Stimulated activated CD4-positive, alpha-beta T cell treated with anti-CD3 and anti-CD28 coated beads, Interleukin-1b, Interleukin-23, amount 100 ng/mL, for 4 hours (primary cell): ENCODE results near the gene POLE.
A peak's percentile ranks its signal among the peaks of the same experiment; 100 is the strongest.
"Not testable (repeated sequence)": the region's sequence is repeated elsewhere in the genome, so short reads cannot be mapped to it uniquely, and the experiment has no call there.

ENCODE experiments used
- DNase-seq, 2 donors: peaks; one replicate each; pipeline ENCODE4 v3.0.0-alpha.2; 2020; ENCODE audit warnings: low read depth in 2 of 2

Gene POLE

GRCh38 chr12:132615579-132616038, 71.5 kb downstream of the POLE start:
- no peak for DNase-seq

- DNase-seq = peak; percentile 73 to 78
These were observed 72.1 kb downstream of the POLE start for GRCh38 chr12:132614861-132615578.

GRCh38 chr12:132614029-132614428, 73.1 kb downstream of the POLE start:
- DNase-seq = no peak

GRCh38 chr12:132611620-132612019, 75.5 kb downstream of the POLE start:
- no peak for DNase-seq

- DNase-seq = no peak
These were observed 76.1 kb downstream of the POLE start for GRCh38 chr12:132610866-132611602.

GRCh38 chr12:132610051-132610759, 76.9 kb downstream of the POLE start, which contains the start of gene LRCOL1:
LRCOL1 (minus strand) TSS chr12:132610582; CDS start chr12:132606251, 4,331 bp downstream.
- DNase-seq = no peak

GRCh38 chr12:132608231-132609171, 78.6 kb downstream of the POLE start:
- DNase-seq = no peak

- DNase-seq = no peak
These were observed 80.2 kb downstream of the POLE start for GRCh38 chr12:132606927-132607326.

GRCh38 chr12:132606466-132606865, 80.7 kb downstream of the POLE start:
- DNase-seq = no peak

GRCh38 chr12:132605892-132606291, 81.2 kb downstream of the POLE start:
- no peak for DNase-seq

- DNase-seq = no peak
These were observed 82.3 kb downstream of the POLE start for GRCh38 chr12:132604668-132605441.

- no peak for DNase-seq
These were observed 83.0 kb downstream of the POLE start for GRCh38 chr12:132604151-132604618.

- DNase-seq = no peak
These were observed 83.6 kb downstream of the POLE start for GRCh38 chr12:132603240-132604150.

- no peak for DNase-seq
These were observed 84.4 kb downstream of the POLE start for GRCh38 chr12:132602572-132603239.

- DNase-seq = no peak
These were observed 85.8 kb downstream of the POLE start for GRCh38 chr12:132601171-132601883.

GRCh38 chr12:132600048-132601032, 86.8 kb downstream of the POLE start:
- DNase-seq = no peak

- not testable (repeated sequence) for DNase-seq
These were observed 87.6 kb downstream of the POLE start for GRCh38 chr12:132599502-132599901.
